OCI-LY7 (cell line): Measurements from ENCODE around the gene ZBTB32.

Experiments
- CTCF ChIP-seq: fragments of 200-600 bp; sonication (generic); conservative IDR thresholded peaks from 2 replicates; pipeline ENCODE4 v1.5.1; 2014; ENCODE audit warnings: mild to moderate bottlenecking, antibody characterized with exemption, low read length, moderate library complexity, mixed read lengths
- EZH2phosphoT487 ChIP-seq: fragments of 200-600 bp; sonication (generic); IDR thresholded peaks from 2 replicates; pipeline ENCODE4 v1.6.1; 2018; ENCODE audit warnings: low read depth, borderline replicate concordance, mild to moderate bottlenecking, mixed run types, antibody characterized with exemption, low read length, moderate library complexity, mixed read lengths

- TF ChIP-seq CTCF (no peak), EZH2phosphoT487 (no peak)
Observed at GRCh38 chr19:35738021-35738886, 33.9 kb downstream of the ZBTB32 start.
